ENCODE data around the gene GRK6.

The GRK6 gene

DNA sequence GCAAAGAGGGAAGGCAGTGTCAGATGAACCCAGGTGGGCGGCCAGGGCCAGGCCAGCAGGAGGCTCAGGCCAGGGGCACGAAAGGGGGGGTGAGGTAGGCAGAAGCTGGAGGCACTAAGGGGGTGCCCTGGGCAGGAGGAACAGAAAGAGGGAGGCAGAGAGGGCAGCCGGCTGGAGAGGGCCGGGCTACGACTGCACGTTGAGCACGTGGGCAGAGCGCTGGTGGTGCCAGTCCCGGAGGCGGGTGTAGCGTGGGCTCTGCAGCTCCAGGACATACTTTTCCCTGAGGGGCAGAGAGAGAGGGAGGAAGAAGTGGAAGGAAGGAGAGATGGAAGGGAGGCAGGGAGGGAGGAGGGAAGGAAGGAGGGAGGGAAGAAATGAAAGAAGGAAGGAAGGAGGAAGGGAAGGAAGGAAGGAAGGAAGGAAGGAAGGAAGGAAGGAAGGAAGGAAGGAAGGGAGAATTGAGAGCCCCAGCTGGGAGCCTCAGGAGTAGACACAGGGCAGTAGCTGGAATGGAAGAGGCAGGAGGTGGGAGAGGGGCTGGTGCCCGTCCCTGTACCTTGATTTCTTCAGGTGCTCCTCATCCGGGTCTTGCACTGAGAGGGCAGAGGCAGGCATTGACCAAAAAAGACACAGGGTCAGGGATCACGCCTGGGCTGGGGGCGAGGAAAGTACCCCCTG is 64.0 kb downstream of the GRK6 start:
- DNase-seq, result no peak

GRCh38 chr5:177490992-177491391 is 64.5 kb downstream of the GRK6 start:
- no peak for DNase-seq

DNA sequence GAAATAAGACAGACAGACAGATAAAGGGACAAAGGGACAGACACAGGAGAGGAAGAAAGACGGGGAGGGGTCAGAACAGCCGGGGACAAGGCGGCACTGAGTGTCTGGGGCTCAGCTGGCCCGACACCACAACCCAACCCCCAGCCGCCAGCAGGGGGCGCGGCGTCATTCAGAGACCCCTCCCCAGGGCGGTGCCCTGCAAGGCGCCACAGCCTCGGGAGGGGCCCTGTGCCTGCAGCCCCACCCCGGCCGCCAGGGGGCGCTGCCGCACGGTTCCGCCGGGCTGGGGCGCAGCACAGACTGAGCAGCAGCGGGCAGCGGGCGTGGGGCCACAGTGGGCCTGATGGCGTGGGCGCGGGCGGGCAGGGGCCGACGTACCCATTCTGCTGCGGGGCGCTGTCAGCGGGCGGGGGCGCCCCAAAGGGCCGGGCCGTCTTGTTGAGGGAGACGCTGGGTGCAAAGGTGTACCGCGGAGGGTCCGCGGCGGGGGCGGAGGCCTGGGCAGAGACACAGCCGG is 65.0 kb downstream of the GRK6 start:
- peak; percentile 27 for DNase-seq

DNA sequence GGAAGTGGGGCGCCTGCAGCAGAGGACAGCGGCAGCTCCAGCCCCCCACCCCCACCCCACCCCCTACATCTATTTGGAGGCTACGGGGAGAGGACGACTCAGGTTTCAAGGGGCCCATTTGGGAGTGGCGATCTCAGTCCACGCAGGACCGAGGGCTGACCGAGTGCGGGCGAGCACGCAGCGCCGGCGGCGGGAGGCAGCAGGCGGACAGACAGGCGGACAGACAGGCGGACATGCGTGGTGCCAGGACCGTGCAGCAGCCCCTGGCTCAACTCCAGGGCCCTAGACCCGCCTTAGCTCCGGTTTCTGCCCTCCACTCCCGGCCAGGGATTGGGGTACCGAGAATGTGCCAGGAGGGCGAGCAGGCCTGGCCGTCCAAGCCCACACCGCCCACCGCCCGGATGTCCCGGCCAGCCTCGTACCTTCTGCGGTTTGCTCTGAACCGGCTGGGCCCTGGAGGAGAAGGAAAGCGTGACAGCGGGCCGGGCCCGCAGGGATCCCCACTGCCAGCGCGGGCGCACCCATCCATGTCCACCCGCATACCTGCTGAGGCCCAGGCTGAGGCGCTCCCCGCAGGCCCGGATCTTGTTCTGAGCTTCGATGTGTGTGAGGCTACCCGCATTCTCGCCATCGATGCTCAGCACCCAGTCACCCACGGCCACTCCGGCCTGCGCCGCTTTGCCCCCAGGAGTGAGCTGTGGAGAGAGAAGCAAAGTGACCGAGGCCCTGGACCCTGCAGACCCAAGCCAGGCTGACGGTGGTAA is 65.7 kb downstream of the GRK6 start:
- no peak for DNase-seq
